Measurements from ENCODE around the gene PCDHB7. TPM values are rescaled to one million over a fixed set of nuclear protein-coding genes. Genes with fewer than 3 reads are reported as not detected.

The PCDHB7 gene
- total and polyA plus RNA-seq, 2 donors (not counting 3 experiments of a cell fraction or from before 2014, with no cell fraction given), result 0.27 to 0.57 TPM

- H3K4me1 ChIP-seq (ENCODE audit: control insufficient read depth, extremely low read depth, insufficient read depth, low read length), result no peaks in the 10 kb centered on the region
- no TSS peak for BruUV-seq (replicated peaks)
- H3K27me3 ChIP-seq (ENCODE audit: control insufficient read depth in 2 of 2, insufficient read depth in 2 of 2, low read length in 2 of 2), result no peaks in the 10 kb centered on the region
- no peaks in the 10 kb centered on the region for H3K9me3 ChIP-seq (replicated peaks; ENCODE audit: control insufficient read depth, insufficient read depth, low read length)
- CTCF ChIA-PET, result interaction anchor here (1.0 kb wide), 1 partner anchor 9 kb away, joined by 3 read pairs; no protein-coding TSS in a partner anchor
- no peaks in the 10 kb centered on the region for H3K79me2 ChIP-seq (ENCODE audit: control insufficient read depth, insufficient read depth, low read length)
- no peak within 1 kb of the TSS for H3K9ac ChIP-seq (replicated peaks; ENCODE audit: extremely low read depth, insufficient read depth, low read length)
- H3K27ac ChIP-seq (ENCODE audit: insufficient read depth, low read depth, low read length), result no peak within 1 kb of the TSS
- no peak for TF ChIP-seq FOS (IDR thresholded peaks at IDR 0.05; ENCODE audit: borderline replicate concordance, insufficient read depth, low read length)
- TF ChIP-seq MAX (IDR thresholded peaks at IDR 0.05; ENCODE audit: insufficient read depth, insufficient read length), result no peak
- TF ChIP-seq POLR2A (IDR thresholded peaks at IDR 0.05; ENCODE audit: low read depth, low read length), result no peak
- TF ChIP-seq JUN (IDR thresholded peaks at IDR 0.05; ENCODE audit: borderline replicate concordance, insufficient read depth, insufficient read length, low read depth), result no peak
- TF ChIP-seq CTCF (IDR thresholded peaks at IDR 0.05; ENCODE audit: extremely low read depth in 1 of 2, insufficient read depth in 1 of 2, low read depth in 1 of 2, low read length in 2 of 2), result peak in 1 of 2 donors; percentile 14
- no peak for TF ChIP-seq EZH2 (IDR thresholded peaks at IDR 0.05; ENCODE audit: borderline replicate concordance, low read depth, low read length, severe bottlenecking)
- H2AFZ ChIP-seq (ENCODE audit: low read depth, low read length), result no peak within 1 kb of the TSS
- no peaks in the 10 kb centered on the region for H4K20me1 ChIP-seq (replicated peaks; ENCODE audit: control insufficient read depth, extremely low read depth, insufficient read depth, low read length)
- no peak for FAIRE-seq
- POLR2A ChIA-PET, result no interaction called here
- no peaks in the 10 kb centered on the region for H3K36me3 ChIP-seq (ENCODE audit: control insufficient read depth in 2 of 2, extremely low read depth in 1 of 2, insufficient read depth in 2 of 2, low read length in 2 of 2)
- no peak within 1 kb of the TSS for H3K4me2 ChIP-seq (ENCODE audit: insufficient read depth, low read length)
- no peaks in the 10 kb centered on the region for H3K9me1 ChIP-seq (replicated peaks; ENCODE audit: control insufficient read depth, extremely low read depth, insufficient read depth, low read length)
- intact Hi-C loops (cut with micrococcal nuclease) (no loop called here), dilution Hi-C loops (cut with MboI; ENCODE audit: extremely low pct_ligation_motif_present, low sequenced_read_pairs) (no loop called here)
- H3K4me3 ChIP-seq (replicated peaks in 1 of 3; ENCODE audit: insufficient read depth in 1 of 3, low read depth in 1 of 3, low read length in 3 of 3), result peak within 1 kb of the TSS in 1 of 3 experiments; percentile 17
- peak; percentile 38 for DNase-seq (ENCODE audit: low read depth, low spot score)
Observed at GRCh38 chr5:141135030-141135717, 37.3 kb upstream of the PCDHB7 start, which contains the start of gene PCDHB5. Gene PCDHB5 (plus strand): TSS chr5:141135206. CDS start chr5:141135435, 229 bp downstream.

Data from endothelial cell of umbilical vein (primary cell).